GM19238 (cell line): ENCODE results near the gene CAPN13.

Experiments used
- DNase-seq: peaks from one replicate; pipeline ENCODE4 v3.0.0; 2011; ENCODE audit warnings: low spot score; ENCODE audit not compliant: insufficient read length

The CAPN13 gene

GRCh38 chr2:30789670-30790210, 17.5 kb downstream of the CAPN13 start:
- DNase-seq, result no peak

- DNase-seq, result no peak
Observed at GRCh38 chr2:30786923-30787685, 20.1 kb downstream of the CAPN13 start.

GRCh38 chr2:30784682-30785081, 22.6 kb downstream of the CAPN13 start:
- DNase-seq, result no peak

- DNase-seq, result no peak
Observed at GRCh38 chr2:30781961-30782533, 25.2 kb downstream of the CAPN13 start.

GRCh38 chr2:30781451-30781850, 25.8 kb downstream of the CAPN13 start:
- no peak for DNase-seq

GRCh38 chr2:30780776-30781330, 26.4 kb downstream of the CAPN13 start:
- DNase-seq, result no peak

- DNase-seq, result no peak
Observed at GRCh38 chr2:30778611-30779010, 28.6 kb downstream of the CAPN13 start.

- no peak for DNase-seq
Observed at GRCh38 chr2:30777661-30778505, 29.4 kb downstream of the CAPN13 start.

GRCh38 chr2:30776831-30777635, 30.2 kb downstream of the CAPN13 start:
- no peak for DNase-seq

GRCh38 chr2:30775833-30776232, 31.4 kb downstream of the CAPN13 start:
- DNase-seq, result no peak

- no peak for DNase-seq
Observed at GRCh38 chr2:30772021-30772705, 35.1 kb downstream of the CAPN13 start.

GRCh38 chr2:30770816-30771576, 36.2 kb downstream of the CAPN13 start:
- no peak for DNase-seq

- DNase-seq, result no peak
Observed at GRCh38 chr2:30769891-30770462, 37.3 kb downstream of the CAPN13 start.

GRCh38 chr2:30769481-30769780, 37.8 kb downstream of the CAPN13 start:
- no peak for DNase-seq

GRCh38 chr2:30768708-30769480, 38.4 kb downstream of the CAPN13 start:
- DNase-seq, result no peak

- no peak for DNase-seq
Observed at GRCh38 chr2:30768036-30768686, 39.1 kb downstream of the CAPN13 start.

GRCh38 chr2:30766666-30767065, 40.6 kb downstream of the CAPN13 start:
- DNase-seq, result no peak

- DNase-seq, result no peak
Observed at GRCh38 chr2:30765876-30766470, 41.3 kb downstream of the CAPN13 start.
